Measurements from ENCODE around the gene DIP2C.

Gene DIP2C

GRCh38 chr10:367636-368035, 321.8 kb downstream of the DIP2C start:
- no CpG with 5 or more reads among the region's 25 CpGs for WGBS (ENCODE audit: extremely low coverage, insufficient coverage, insufficient read length)
- peaks cover 21% of the 10 kb centered on the region for H3K79me2 ChIP-seq (ENCODE audit: control insufficient read depth, insufficient read depth, low read length, poor library complexity)

GRCh38 chr10:366186-366585, 323.3 kb downstream of the DIP2C start:
- no peak overlapping the region for H2BK5ac ChIP-seq (ENCODE audit: low read depth, low read length, poor library complexity)
- no peak overlapping the region for H2AK5ac ChIP-seq (ENCODE audit: low read length)
- no peak overlapping the region for H4K8ac ChIP-seq (ENCODE audit: low read depth, low read length)
- peaks cover 34 to 37% of the 10 kb centered on the region in 2 experiments for H3K36me3 ChIP-seq (ENCODE audit: control insufficient read depth in 1 of 2, insufficient read depth in 2 of 2, low read length in 2 of 2)
- H3K27ac ChIP-seq (ENCODE audit: low read depth, low read length): no peak overlapping the region
- H4K12ac ChIP-seq (ENCODE audit: low read depth, low read length): no peak overlapping the region
- H3K4me1 ChIP-seq (ENCODE audit: control insufficient read depth in 1 of 2, insufficient read depth in 2 of 2, low read length in 2 of 2): peaks cover 28 to 30% of the 10 kb centered on the region in 2 experiments
- DNase-seq: no peak
- H3K9me3 ChIP-seq (ENCODE audit: insufficient read depth, low read depth, low read length): peaks cover 3% of the 10 kb centered on the region
- H3K79me1 ChIP-seq (ENCODE audit: low read length): peaks cover 29% of the 10 kb centered on the region
- no peak overlapping the region for H2AFZ ChIP-seq (ENCODE audit: insufficient read depth, low read length, poor library complexity)
- no peaks in the 10 kb centered on the region for H3K27me3 ChIP-seq (ENCODE audit: insufficient read depth, low read length)
- H3K4me3 ChIP-seq (ENCODE audit: low read depth, low read length): no peak overlapping the region
- H3K18ac ChIP-seq (ENCODE audit: low read length): no peak overlapping the region
- no peak overlapping the region for H3K4me2 ChIP-seq (ENCODE audit: low read length)
- H2BK12ac ChIP-seq (ENCODE audit: low read length): no peak overlapping the region
- no peak overlapping the region for H4K91ac ChIP-seq (ENCODE audit: low read depth, low read length)
- H3K79me2 ChIP-seq (ENCODE audit: control insufficient read depth, insufficient read depth, low read length, poor library complexity): peaks cover 15% of the 10 kb centered on the region
- H3K4ac ChIP-seq (ENCODE audit: low read depth, low read length): no peak overlapping the region
- H2BK120ac ChIP-seq (ENCODE audit: insufficient read depth, low read length, poor library complexity): no peak overlapping the region
- no peak overlapping the region for H3K23ac ChIP-seq (ENCODE audit: low read length)
- H3K9ac ChIP-seq (ENCODE audit: low read length): no peak overlapping the region
- no peak overlapping the region for H3K14ac ChIP-seq (ENCODE audit: low read length)
- WGBS (ENCODE audit: extremely low coverage, insufficient coverage, insufficient read length): no CpG with 5 or more reads among the region's 12 CpGs

More at GRCh38 chr10:367636-368035, 321.8 kb downstream of the DIP2C start:
- Histone ChIP-seq H2BK120ac (ENCODE audit: insufficient read depth, low read length, poor library complexity) (peak overlapping the region; percentile 20), H2AK5ac (ENCODE audit: low read length) (no peak overlapping the region), H3K9me3 (ENCODE audit: insufficient read depth, low read depth, low read length) (peaks cover 3% of the 10 kb centered on the region), H3K9ac (ENCODE audit: low read length) (no peak overlapping the region), H4K8ac (ENCODE audit: low read depth, low read length) (no peak overlapping the region), H3K23ac (ENCODE audit: low read length) (no peak overlapping the region), H3K4ac (ENCODE audit: low read depth, low read length) (peak overlapping the region; percentile 10), H2AFZ (ENCODE audit: insufficient read depth, low read length, poor library complexity) (no peak overlapping the region), H3K18ac (ENCODE audit: low read length) (peak overlapping the region; percentile 27), H3K79me1 (ENCODE audit: low read length) (peaks cover 38% of the 10 kb centered on the region), H3K27ac (ENCODE audit: low read depth, low read length) (no peak overlapping the region), H3K4me2 (ENCODE audit: low read length) (no peak overlapping the region), H4K12ac (ENCODE audit: low read depth, low read length) (no peak overlapping the region), H3K4me3 (ENCODE audit: low read depth, low read length) (no peak overlapping the region), H2BK5ac (ENCODE audit: low read depth, low read length, poor library complexity) (no peak overlapping the region), H3K4me1 (ENCODE audit: control insufficient read depth in 1 of 2, insufficient read depth in 2 of 2, low read length in 2 of 2) (peaks cover 31 to 38% of the 10 kb centered on the region in 2 experiments), H3K36me3 (ENCODE audit: control insufficient read depth in 1 of 2, insufficient read depth in 2 of 2, low read length in 2 of 2) (peaks cover 25 to 26% of the 10 kb centered on the region in 2 experiments), H2BK12ac (ENCODE audit: low read length) (no peak overlapping the region), H3K27me3 (ENCODE audit: insufficient read depth, low read length) (no peaks in the 10 kb centered on the region), H3K14ac (ENCODE audit: low read length) (no peak overlapping the region), H4K91ac (ENCODE audit: low read depth, low read length) (peak overlapping the region; percentile 4)
- no peak for DNase-seq

- H3K4me3 ChIP-seq (ENCODE audit: low read depth, low read length): no peak overlapping the region
- H2AK5ac ChIP-seq (ENCODE audit: low read length): no peak overlapping the region
- no peak overlapping the region for H2BK12ac ChIP-seq (ENCODE audit: low read length)
- H2BK5ac ChIP-seq (ENCODE audit: low read depth, low read length, poor library complexity): no peak overlapping the region
- H3K4me1 ChIP-seq (ENCODE audit: control insufficient read depth in 1 of 2, insufficient read depth in 2 of 2, low read length in 2 of 2): peaks cover 16 to 19% of the 10 kb centered on the region in 2 experiments
- H3K18ac ChIP-seq (ENCODE audit: low read length): no peak overlapping the region
- DNase-seq: no peak
- H2BK120ac ChIP-seq (ENCODE audit: insufficient read depth, low read length, poor library complexity): no peak overlapping the region
- H3K9ac ChIP-seq (ENCODE audit: low read length): no peak overlapping the region
- peaks cover 3% of the 10 kb centered on the region for H3K9me3 ChIP-seq (ENCODE audit: insufficient read depth, low read depth, low read length)
- no peak overlapping the region for H3K27ac ChIP-seq (ENCODE audit: low read depth, low read length)
- no peak overlapping the region for H3K14ac ChIP-seq (ENCODE audit: low read length)
- no peak overlapping the region for H3K4ac ChIP-seq (ENCODE audit: low read depth, low read length)
- no peak overlapping the region for H4K12ac ChIP-seq (ENCODE audit: low read depth, low read length)
- no peak overlapping the region for H4K91ac ChIP-seq (ENCODE audit: low read depth, low read length)
- H2AFZ ChIP-seq (ENCODE audit: insufficient read depth, low read length, poor library complexity): no peak overlapping the region
- no peak overlapping the region for H3K4me2 ChIP-seq (ENCODE audit: low read length)
- no CpG with 5 or more reads among the region's 24 CpGs for whole genome bisulfite sequencing (ENCODE audit: extremely low coverage, insufficient coverage, insufficient read length)
- no peak overlapping the region for H3K23ac ChIP-seq (ENCODE audit: low read length)
- peaks cover 17% of the 10 kb centered on the region for H3K79me1 ChIP-seq (ENCODE audit: low read length)
- peaks cover 42 to 44% of the 10 kb centered on the region in 2 experiments for H3K36me3 ChIP-seq (ENCODE audit: control insufficient read depth in 1 of 2, insufficient read depth in 2 of 2, low read length in 2 of 2)
- no peaks in the 10 kb centered on the region for H3K27me3 ChIP-seq (ENCODE audit: insufficient read depth, low read length)
- no peak overlapping the region for H4K8ac ChIP-seq (ENCODE audit: low read depth, low read length)
- H3K79me2 ChIP-seq (ENCODE audit: control insufficient read depth, insufficient read depth, low read length, poor library complexity): peaks cover 10% of the 10 kb centered on the region
Observed at GRCh38 chr10:364267-364775, 325.1 kb downstream of the DIP2C start.

GRCh38 chr10:363152-363551, 326.3 kb downstream of the DIP2C start:
- H3K18ac ChIP-seq (ENCODE audit: low read length): no peak overlapping the region
- H4K8ac ChIP-seq (ENCODE audit: low read depth, low read length): no peak overlapping the region
- DNase-seq: no peak
- peaks cover 42 to 44% of the 10 kb centered on the region in 2 experiments for H3K36me3 ChIP-seq (ENCODE audit: control insufficient read depth in 1 of 2, insufficient read depth in 2 of 2, low read length in 2 of 2)
- peaks cover 4 to 8% of the 10 kb centered on the region in 2 experiments for H3K4me1 ChIP-seq (ENCODE audit: control insufficient read depth in 1 of 2, insufficient read depth in 2 of 2, low read length in 2 of 2)
- no peak overlapping the region for H3K4me2 ChIP-seq (ENCODE audit: low read length)
- no peak overlapping the region for H4K12ac ChIP-seq (ENCODE audit: low read depth, low read length)
- H3K79me1 ChIP-seq (ENCODE audit: low read length): peaks cover 5% of the 10 kb centered on the region
- no peak overlapping the region for H3K4me3 ChIP-seq (ENCODE audit: low read depth, low read length)
- no peak overlapping the region for H3K4ac ChIP-seq (ENCODE audit: low read depth, low read length)
- no peak overlapping the region for H2AK5ac ChIP-seq (ENCODE audit: low read length)
- H2BK5ac ChIP-seq (ENCODE audit: low read depth, low read length, poor library complexity): no peak overlapping the region
- H3K23ac ChIP-seq (ENCODE audit: low read length): no peak overlapping the region
- H4K91ac ChIP-seq (ENCODE audit: low read depth, low read length): no peak overlapping the region
- no peak overlapping the region for H2BK120ac ChIP-seq (ENCODE audit: insufficient read depth, low read length, poor library complexity)
- no peak overlapping the region for H2BK12ac ChIP-seq (ENCODE audit: low read length)
- WGBS (ENCODE audit: extremely low coverage, insufficient coverage, insufficient read length): no CpG with 5 or more reads among the region's 24 CpGs
- peaks cover 3% of the 10 kb centered on the region for H3K9me3 ChIP-seq (ENCODE audit: insufficient read depth, low read depth, low read length)
- no peak overlapping the region for H3K27ac ChIP-seq (ENCODE audit: low read depth, low read length)
- no peak overlapping the region for H2AFZ ChIP-seq (ENCODE audit: insufficient read depth, low read length, poor library complexity)
- no peak overlapping the region for H3K14ac ChIP-seq (ENCODE audit: low read length)
- no peaks in the 10 kb centered on the region for H3K27me3 ChIP-seq (ENCODE audit: insufficient read depth, low read length)
- H3K79me2 ChIP-seq (ENCODE audit: control insufficient read depth, insufficient read depth, low read length, poor library complexity): no peaks in the 10 kb centered on the region
- no peak overlapping the region for H3K9ac ChIP-seq (ENCODE audit: low read length)

All from trophoblast cell (in vitro differentiated cells and primary cell).